ENCODE measurements around the gene COL9A1. TPM values are rescaled to one million over a fixed set of nuclear protein-coding genes. Genes with fewer than 3 reads are reported as not detected.

The COL9A1 gene
- total RNA-seq, 1 experiment from 2014 or later: 7.8 TPM

- Histone ChIP-seq H3K79me2 (ENCODE audit: insufficient read depth, low read length) (no peaks in the 10 kb centered on the region), H4K20me1 (ENCODE audit: control insufficient read depth, insufficient read depth, insufficient read length) (no peaks in the 10 kb centered on the region), H3K23me2 (ENCODE audit: insufficient read length, low read depth, low read length, poor library complexity, severe bottlenecking) (no peaks in the 10 kb centered on the region), H3T11ph (ENCODE audit: low read length) (no peak overlapping the region), H3K4me2 (ENCODE audit: insufficient read depth, insufficient read length, low read length) (no peak overlapping the region), H2AK5ac (ENCODE audit: insufficient read length, low read length) (no peak overlapping the region), H2BK15ac (ENCODE audit: low read depth, low read length) (no peak overlapping the region), H3K18ac (ENCODE audit: insufficient read length, low read depth, low read length) (no peak overlapping the region), H3K27me3 (ENCODE audit: insufficient read depth, low read length) (no peaks in the 10 kb centered on the region), H2BK120ac (ENCODE audit: low read depth, low read length, poor library complexity, severe bottlenecking) (no peak overlapping the region), H3K9me3 (ENCODE audit: control insufficient read depth, low read depth, low read length) (no peaks in the 10 kb centered on the region), H4K91ac (ENCODE audit: insufficient read length, low read depth, low read length) (no peak overlapping the region), H4K5ac (ENCODE audit: insufficient read length, low read depth, low read length) (no peak overlapping the region), H3K79me1 (ENCODE audit: insufficient read depth, low read depth, low read length, poor library complexity, severe bottlenecking) (no peaks in the 10 kb centered on the region), H3K27ac (ENCODE audit: insufficient read length, low read depth, low read length) (no peak overlapping the region), H4K8ac (replicated peaks; ENCODE audit: insufficient read length, low read depth, low read length) (no peak overlapping the region), H2BK20ac (ENCODE audit: low read depth, low read length, poor library complexity, severe bottlenecking) (no peak overlapping the region), H3K23ac (ENCODE audit: insufficient read length, low read depth, low read length) (no peak overlapping the region), H2AFZ (ENCODE audit: low read length) (no peak overlapping the region), H3K4ac (ENCODE audit: low read depth, low read length) (no peak overlapping the region), H3K56ac (ENCODE audit: insufficient read length, low read depth, low read length) (no peak overlapping the region), H3K14ac (ENCODE audit: insufficient read depth, low read length) (no peak overlapping the region), H3K4me1 (ENCODE audit: insufficient read depth, low read length) (no peaks in the 10 kb centered on the region), H2BK5ac (ENCODE audit: insufficient read length, low read length) (no peak overlapping the region), H2BK12ac (ENCODE audit: insufficient read length, low read depth, low read length) (no peak overlapping the region), H3K9ac (ENCODE audit: extremely low read depth, insufficient read length, low read length) (no peak overlapping the region)
- WGBS (ENCODE audit: extremely low coverage, insufficient read length, low lambda C conversion rate): no CpG with 5 or more reads among the region's 1 CpG
- TF ChIP-seq, protein P1, sequence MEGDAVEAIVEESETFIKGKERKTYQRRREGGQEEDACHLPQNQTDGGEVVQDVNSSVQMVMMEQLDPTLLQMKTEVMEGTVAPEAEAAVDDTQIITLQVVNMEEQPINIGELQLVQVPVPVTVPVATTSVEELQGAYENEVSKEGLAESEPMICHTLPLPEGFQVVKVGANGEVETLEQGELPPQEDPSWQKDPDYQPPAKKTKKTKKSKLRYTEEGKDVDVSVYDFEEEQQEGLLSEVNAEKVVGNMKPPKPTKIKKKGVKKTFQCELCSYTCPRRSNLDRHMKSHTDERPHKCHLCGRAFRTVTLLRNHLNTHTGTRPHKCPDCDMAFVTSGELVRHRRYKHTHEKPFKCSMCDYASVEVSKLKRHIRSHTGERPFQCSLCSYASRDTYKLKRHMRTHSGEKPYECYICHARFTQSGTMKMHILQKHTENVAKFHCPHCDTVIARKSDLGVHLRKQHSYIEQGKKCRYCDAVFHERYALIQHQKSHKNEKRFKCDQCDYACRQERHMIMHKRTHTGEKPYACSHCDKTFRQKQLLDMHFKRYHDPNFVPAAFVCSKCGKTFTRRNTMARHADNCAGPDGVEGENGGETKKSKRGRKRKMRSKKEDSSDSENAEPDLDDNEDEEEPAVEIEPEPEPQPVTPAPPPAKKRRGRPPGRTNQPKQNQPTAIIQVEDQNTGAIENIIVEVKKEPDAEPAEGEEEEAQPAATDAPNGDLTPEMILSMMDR (conservative IDR thresholded peaks at IDR 0.05): no peak
- Mint-ChIP-seq H3K27me3 (ENCODE audit: low read depth) (no peaks in the 10 kb centered on the region), H3K4me1 (no peaks in the 10 kb centered on the region), H3K27ac (no peak overlapping the region), H3K9me3 (no peaks in the 10 kb centered on the region), H3K4me3 (no peak overlapping the region), H3K36me3 (ENCODE audit: insufficient read depth in 1 of 3, low read depth in 3 of 3) (no peaks in the 10 kb centered on the region)
- DNase-seq: no peak
Measured at GRCh38 chr6:70186461-70186860, 116.4 kb downstream of the COL9A1 start.

Measured in H9 (cell line).